SIG-M5 treated with dmso at 0.1 percent for 504 hours (cell line): ENCODE measurements around the gene UGT2B17.
"Not testable (repeated sequence)": the region's sequence is repeated elsewhere in the genome, so short reads cannot be mapped to it uniquely, and the experiment has no call there.

Experiments
- DNase-seq: peaks from one replicate; lab custom pipeline; 2025; ENCODE audit not compliant: unreplicated experiment; lab: John Stamatoyannopoulos, UW

UGT2B17 gene

GRCh38 chr4:68576272-68577125 is at the start of gene UGT2B17:
UGT2B17 (minus strand) TSS chr4:68576322; CDS start chr4:68568484, 7,838 bp downstream.
- DNase-seq: no peak

- DNase-seq: not testable (repeated sequence)
Observed at GRCh38 chr4:68622731-68623130, 46.6 kb upstream of the UGT2B17 start.

- DNase-seq: no peak
Observed at GRCh38 chr4:68617003-68617698, 41.0 kb upstream of the UGT2B17 start.

GRCh38 chr4:68615699-68616422 is 39.7 kb upstream of the UGT2B17 start:
- no peak for DNase-seq

GRCh38 chr4:68613752-68614151 is 37.6 kb upstream of the UGT2B17 start:
- DNase-seq: no peak

- DNase-seq: no peak
Observed at GRCh38 chr4:68606240-68606639, 30.1 kb upstream of the UGT2B17 start.

GRCh38 chr4:68599150-68599549 is 23.0 kb upstream of the UGT2B17 start:
- DNase-seq: no peak

- no peak for DNase-seq
Observed at GRCh38 chr4:68597482-68597881, 21.4 kb upstream of the UGT2B17 start.

GRCh38 chr4:68594678-68595077 is 18.6 kb upstream of the UGT2B17 start:
- no peak for DNase-seq

GRCh38 chr4:68593112-68593511 is 17.0 kb upstream of the UGT2B17 start:
- no peak for DNase-seq

GRCh38 chr4:68592673-68593072 is 16.6 kb upstream of the UGT2B17 start:
- DNase-seq: no peak

GRCh38 chr4:68591204-68591603 is 15.1 kb upstream of the UGT2B17 start:
- no peak for DNase-seq

GRCh38 chr4:68589790-68590189 is 13.7 kb upstream of the UGT2B17 start:
- DNase-seq: no peak

GRCh38 chr4:68582339-68582717 is 6.2 kb upstream of the UGT2B17 start:
- no peak for DNase-seq

- DNase-seq: no peak
Observed at GRCh38 chr4:68581383-68582338, 5.5 kb upstream of the UGT2B17 start.

GRCh38 chr4:68577590-68577989 is 1.5 kb upstream of the UGT2B17 start:
- no peak for DNase-seq

- not testable (repeated sequence) for DNase-seq
Observed at GRCh38 chr4:68575636-68576035, 486 bp downstream of the UGT2B17 start.

- DNase-seq: no peak
Observed at GRCh38 chr4:68575081-68575480, 1.0 kb downstream of the UGT2B17 start.

- no peak for DNase-seq
Observed at GRCh38 chr4:68572653-68573170, 3.4 kb downstream of the UGT2B17 start.

GRCh38 chr4:68570122-68570507 is 6.0 kb downstream of the UGT2B17 start:
- no peak for DNase-seq
